RKO (cell line): ENCODE results near the gene MRE11.
A peak's percentile ranks its signal among the peaks of the same experiment; 100 is the strongest.
"Not testable (repeated sequence)": the region's sequence is repeated elsewhere in the genome, so short reads cannot be mapped to it uniquely, and the experiment has no call there.

Source experiments
- DNase-seq: peaks from one replicate; pipeline ENCODE4 v3.0.0-alpha.2; 2016; ENCODE audit warnings: low spot score

Gene MRE11

GRCh38 chr11:94424011-94424410 is 69.6 kb downstream of the MRE11 start:
- no peak for DNase-seq

DNA sequence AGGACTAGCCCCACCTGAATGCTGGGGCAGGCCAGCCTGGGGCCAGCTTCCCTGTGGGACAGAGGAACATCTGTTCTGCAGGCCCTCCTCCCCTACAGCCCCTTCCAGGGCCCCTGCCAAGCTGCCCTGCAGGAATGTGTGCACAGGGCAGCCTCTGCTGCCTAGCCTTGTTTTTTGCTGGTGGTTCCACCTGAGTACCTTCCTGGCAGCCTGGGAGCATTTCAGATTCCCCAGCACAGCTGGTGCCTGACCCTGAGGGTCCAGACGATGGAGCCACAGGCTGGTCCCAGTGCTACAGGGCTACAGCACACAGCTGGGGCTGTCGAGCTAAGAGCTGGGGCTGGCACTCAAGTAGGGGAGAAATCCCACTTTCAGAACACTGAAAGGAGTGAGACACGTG is 70.1 kb downstream of the MRE11 start:
- no peak for DNase-seq

GRCh38 chr11:94418123-94418765 is 75.4 kb downstream of the MRE11 start:
- DNase-seq = no peak

- peak; percentile 68 for DNase-seq
Measured at GRCh38 chr11:94417386-94417987, 76.2 kb downstream of the MRE11 start.

DNA sequence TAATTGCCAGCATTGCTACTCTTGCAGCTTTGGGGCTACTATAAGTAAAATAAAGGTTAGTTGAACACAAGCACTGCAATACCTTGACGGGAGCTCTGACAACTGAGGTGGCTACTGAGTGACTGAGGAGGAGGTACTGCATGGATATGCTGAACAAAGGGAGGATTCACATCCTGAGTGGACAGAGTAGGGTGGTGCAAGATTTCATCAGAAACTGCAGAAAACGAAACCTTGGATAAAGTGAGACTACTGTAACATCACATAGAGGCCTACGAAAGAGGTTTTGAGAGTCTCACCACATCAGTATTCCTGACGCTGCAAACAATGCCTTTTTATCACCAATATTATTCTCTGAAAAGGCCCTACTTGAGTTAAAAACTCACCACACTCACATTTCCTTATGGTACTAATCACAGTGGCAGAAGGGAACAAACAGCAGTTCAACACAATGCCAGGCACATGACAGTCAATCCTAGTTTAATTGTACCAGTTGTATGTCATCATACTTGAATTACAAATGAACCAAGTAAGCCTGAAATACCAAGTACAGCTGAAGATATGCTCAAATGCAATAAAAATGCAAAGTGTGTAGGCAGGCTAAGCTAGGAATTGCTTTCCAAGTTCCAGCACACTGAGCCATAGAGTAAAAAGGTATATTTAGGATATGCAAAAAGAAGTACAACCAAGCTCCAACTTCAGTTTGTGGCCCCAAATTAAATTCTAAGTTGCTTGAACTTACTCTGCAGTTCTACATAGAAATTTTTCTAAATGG is 88.4 kb downstream of the MRE11 start:
- DNase-seq = no peak

DNA sequence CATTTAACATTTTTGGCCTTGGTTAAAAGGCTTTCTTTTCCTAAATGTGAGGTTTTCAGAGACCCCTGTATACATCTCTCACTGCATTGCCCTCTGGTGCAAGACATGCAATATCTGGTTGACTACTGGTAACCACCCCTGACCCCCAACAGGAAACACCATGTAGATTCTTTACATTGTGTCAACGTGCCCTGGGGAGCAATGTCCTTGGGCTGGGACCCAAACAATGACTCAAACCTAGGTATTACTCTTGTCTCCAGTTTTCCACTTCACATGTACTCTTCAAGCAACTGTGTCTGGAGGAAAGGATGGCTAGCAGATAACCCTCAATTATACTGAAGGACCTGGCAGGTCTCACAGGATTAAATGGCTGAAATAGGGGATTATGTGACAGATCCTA is 91.3 kb downstream of the MRE11 start:
- no peak for DNase-seq

GRCh38 chr11:94401773-94402265 is 91.8 kb downstream of the MRE11 start:
- DNase-seq = no peak

- no peak for DNase-seq
Measured at GRCh38 chr11:94400839-94401772, 92.5 kb downstream of the MRE11 start, which contains the start of gene GPR83. Gene GPR83, minus strand, starts transcription at chr11:94401419. Its CDS starts 172 bp downstream, at chr11:94401247.

- DNase-seq = no peak
Measured at GRCh38 chr11:94400457-94400838, 93.2 kb downstream of the MRE11 start.

DNA sequence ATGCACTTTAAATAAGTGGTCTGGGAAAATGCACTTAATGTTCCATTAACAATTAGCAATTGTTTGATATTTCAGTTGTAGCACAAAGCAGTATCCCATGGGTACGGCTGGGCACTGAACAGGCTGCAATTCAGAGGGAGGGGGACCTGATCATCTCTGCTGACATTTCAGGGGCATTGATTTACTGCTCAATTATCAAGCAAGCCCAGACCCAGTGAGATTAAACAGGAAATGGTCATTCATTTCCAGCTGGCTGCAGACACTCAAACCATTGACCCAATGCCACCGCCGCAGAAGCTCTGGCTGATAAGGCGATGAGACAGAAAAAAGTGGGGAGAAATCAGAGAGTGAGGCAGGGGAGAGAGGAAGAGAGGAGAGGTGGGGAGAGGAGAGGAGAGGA is 93.6 kb downstream of the MRE11 start:
- no peak for DNase-seq

DNA sequence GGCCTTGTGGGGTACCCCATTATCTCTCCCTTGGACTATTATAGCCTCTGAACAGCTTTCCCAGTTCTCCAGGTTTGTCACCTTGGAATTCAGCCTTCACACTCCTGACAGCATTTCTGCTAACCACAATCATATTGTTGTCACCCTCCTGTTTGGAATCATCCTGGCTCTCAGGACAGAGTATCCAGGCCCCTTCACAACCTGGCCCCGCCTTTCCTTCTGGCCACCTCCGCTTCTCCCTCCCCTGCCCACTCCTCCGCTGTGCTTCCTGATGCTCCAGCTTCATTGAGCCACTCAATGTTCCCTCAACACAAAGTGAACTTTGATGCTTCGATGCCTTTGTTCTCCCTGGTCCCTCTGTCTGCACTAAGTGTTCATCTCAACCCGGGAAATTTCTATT is 95.5 kb downstream of the MRE11 start:
- no peak for DNase-seq

GRCh38 chr11:94396282-94396681 is 97.4 kb downstream of the MRE11 start:
- no peak for DNase-seq

DNA sequence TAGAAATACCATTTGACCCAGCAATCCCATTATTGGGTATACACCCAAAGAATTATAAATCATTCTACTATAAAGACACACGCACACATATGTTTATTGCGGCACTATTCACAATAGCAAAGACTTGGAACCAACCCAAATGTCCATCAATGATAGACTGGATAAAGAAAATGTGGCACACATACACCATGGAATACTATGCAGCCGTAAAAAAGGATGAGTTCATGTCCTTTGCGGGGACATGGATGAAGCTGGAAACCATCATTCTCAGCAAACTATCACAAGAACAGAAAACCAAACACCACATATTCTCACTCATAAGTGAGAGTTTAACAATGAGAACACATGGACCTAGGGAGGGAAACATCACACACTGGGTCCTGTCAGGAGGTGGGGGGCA is 101.7 kb downstream of the MRE11 start:
- not testable (repeated sequence) for DNase-seq

DNA sequence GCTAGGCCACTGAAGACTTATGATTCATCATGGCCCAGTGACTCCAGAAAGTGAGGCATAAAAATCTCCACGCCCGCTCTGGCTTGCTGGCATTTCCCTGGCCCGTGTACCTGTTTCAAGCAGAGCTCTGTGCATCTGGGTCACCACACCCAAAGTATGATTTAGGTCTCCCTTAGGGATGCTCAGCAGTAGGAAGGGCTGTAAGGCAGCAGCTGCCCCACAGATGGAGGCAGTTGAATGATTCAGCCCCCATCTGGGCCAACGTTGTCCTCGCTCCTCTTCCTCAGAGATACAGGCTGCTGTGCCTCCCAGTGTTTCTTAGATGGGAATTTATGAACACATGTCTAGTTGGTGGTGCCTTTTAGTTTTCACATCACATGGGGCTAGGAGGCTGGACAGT is 114.0 kb downstream of the MRE11 start:
- DNase-seq = no peak

DNA sequence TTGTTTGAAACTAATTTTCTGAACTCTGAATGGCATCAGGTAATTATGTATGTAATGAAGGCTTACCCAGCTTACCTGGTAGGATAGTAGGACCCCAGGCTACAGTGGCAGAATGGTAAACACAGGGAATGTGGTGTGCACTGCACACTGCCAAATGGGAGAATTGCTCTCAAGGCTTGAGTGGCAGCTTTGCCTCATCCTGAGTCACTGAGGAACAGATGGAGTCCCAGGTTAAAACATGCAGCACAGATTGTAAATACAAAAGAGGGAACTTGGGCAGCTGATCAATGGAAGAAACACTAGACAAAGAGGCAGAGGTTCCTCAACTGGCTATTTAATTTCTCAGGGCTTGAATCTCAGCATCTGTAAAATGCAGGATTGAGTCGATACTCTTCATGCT is 116.8 kb downstream of the MRE11 start:
- no peak for DNase-seq

DNA sequence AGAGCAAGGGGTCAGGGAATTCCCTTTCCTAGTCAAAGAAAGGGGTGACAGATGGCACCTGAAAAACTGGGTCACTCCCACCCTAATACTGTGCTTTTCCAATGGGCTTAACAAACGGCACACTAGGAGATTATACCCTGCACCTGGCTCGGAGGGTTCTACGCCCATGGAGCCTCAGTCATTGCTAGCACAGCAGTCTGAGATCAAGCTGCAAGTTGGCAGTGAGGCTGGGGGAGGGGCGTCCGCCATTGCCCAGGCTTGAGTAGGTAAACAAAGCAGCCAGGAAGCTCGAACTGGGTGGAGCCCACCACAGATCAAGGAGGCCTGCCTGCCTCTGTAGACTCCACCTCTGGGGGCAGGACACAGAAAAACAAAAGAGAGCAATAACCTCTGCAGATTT is 123.1 kb downstream of the MRE11 start:
- not testable (repeated sequence) for DNase-seq
